SK-N-MC (cell line): ENCODE measurements around the gene PASD1.
A peak's percentile ranks its signal among the peaks of the same experiment; 100 is the strongest.
"Not testable (repeated sequence)": the region's sequence is repeated elsewhere in the genome, so short reads cannot be mapped to it uniquely, and the experiment has no call there.

Experiments
- DNase-seq: peaks from one replicate; pipeline ENCODE4 v3.0.0-alpha.2; 2011; ENCODE audit warnings: low read depth, low spot score
- H3K27ac ChIP-seq: fragments of 200-600 bp; sonication (generic); 2 replicates; pipeline ENCODE4 v1.5.1; 2016; ENCODE audit warnings: mixed run types
- H3K36me3 ChIP-seq: fragments of 200-600 bp; sonication (generic); 2 replicates; pipeline ENCODE4 v1.6.1; 2017; ENCODE audit warnings: antibody characterized with exemption, low read length, mixed read lengths; ENCODE audit not compliant: insufficient read depth
- H3K4me3 ChIP-seq: fragments of 200-600 bp; sonication (generic); 2 replicates; pipeline ENCODE4 v1.5.1; 2016
- H3K9ac ChIP-seq: fragments of 200-600 bp; sonication (generic); 2 replicates; pipeline ENCODE4 v1.8.0; 2017; ENCODE audit warnings: mixed run types, mixed read lengths; ENCODE audit not compliant: insufficient read length
- H3K9me3 ChIP-seq: fragments of 200-600 bp; sonication (generic); 2 replicates; pipeline ENCODE4 v1.6.1; 2017; ENCODE audit warnings: low read depth, mild to moderate bottlenecking, antibody characterized with exemption, low read length, moderate library complexity, mixed read lengths
- EZH2 ChIP-seq: fragments of 200-600 bp; sonication (generic); IDR thresholded peaks from one replicate; pipeline ENCODE4 v1.6.1; 2017; ENCODE audit warnings: antibody characterized with exemption
- FOXP2 ChIP-seq: optimal IDR thresholded peaks from 2 replicates; pipeline ENCODE3; 2011; ENCODE audit warnings: mild to moderate bottlenecking, moderate library complexity; ENCODE audit not compliant: insufficient read depth; ENCODE audit errors: extremely low read length, control extremely low read depth
- POLR2AphosphoS5 ChIP-seq: IDR thresholded peaks from 2 replicates; pipeline ENCODE4 v1.6.1; 2012; ENCODE audit warnings: mild to moderate bottlenecking, low read depth, low read length, borderline replicate concordance

Gene PASD1

DNA sequence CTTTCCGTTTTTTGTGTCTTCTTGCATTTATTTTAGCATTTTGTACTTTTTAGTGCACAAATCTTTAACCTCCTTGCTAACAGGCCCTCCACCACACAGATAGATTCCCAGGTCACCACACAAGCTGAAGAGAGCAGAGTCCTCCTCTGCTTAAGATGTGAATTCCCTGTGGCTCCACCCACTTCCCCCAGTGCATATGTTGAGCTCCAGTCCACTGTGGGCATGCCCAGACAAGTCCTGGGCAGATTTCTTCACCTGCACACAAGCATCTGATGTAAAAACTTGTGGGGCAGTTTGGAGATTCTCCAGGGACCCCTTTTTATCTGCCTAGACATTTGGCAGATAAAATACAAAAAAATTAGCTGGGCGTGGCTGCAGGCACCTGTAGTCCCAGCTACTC, 19.8 kb upstream of the PASD1 start:
- H3K27ac ChIP-seq, result no peak overlapping the region
- TF ChIP-seq EZH2, result no peak
- no peak for TF ChIP-seq POLR2AphosphoS5
- no peak for TF ChIP-seq FOXP2
- no peaks in the 10 kb centered on the region for H3K36me3 ChIP-seq
- DNase-seq, result no peak
- no peaks in the 10 kb centered on the region for H3K9me3 ChIP-seq
- no peak overlapping the region for H3K9ac ChIP-seq
- H3K4me3 ChIP-seq, result no peak overlapping the region

DNA sequence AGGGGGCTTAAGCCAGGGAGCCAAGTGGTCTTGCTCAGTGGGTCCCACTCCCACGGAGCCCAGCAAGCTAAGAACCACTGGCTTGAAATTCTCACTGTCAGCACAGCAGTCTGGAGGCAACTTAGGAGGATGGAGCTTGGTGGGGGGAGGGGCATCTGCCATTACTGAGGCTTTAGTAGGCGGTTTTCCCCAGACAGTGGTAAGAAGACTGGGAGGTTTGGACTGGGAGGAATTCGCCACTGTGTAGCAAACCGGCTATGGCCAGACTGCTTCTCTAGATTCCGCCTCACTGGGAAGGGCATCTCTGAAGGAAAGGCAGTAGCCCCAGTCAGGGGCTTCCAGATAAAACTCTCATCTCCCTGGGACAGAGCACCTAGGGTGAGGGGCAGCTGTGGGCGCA, 17.2 kb upstream of the PASD1 start:
- not testable (repeated sequence) for H3K4me3 ChIP-seq, H3K9me3 ChIP-seq, H3K27ac ChIP-seq, H3K36me3 ChIP-seq, DNase-seq, H3K9ac ChIP-seq

GRCh38 chrX:151551176-151551575, 12.3 kb upstream of the PASD1 start:
- not testable (repeated sequence) for DNase-seq, H3K4me3 ChIP-seq, H3K27ac ChIP-seq, H3K9me3 ChIP-seq, H3K9ac ChIP-seq, H3K36me3 ChIP-seq

GRCh38 chrX:151552743-151553142, 10.7 kb upstream of the PASD1 start:
- H3K4me3 ChIP-seq, result no peak overlapping the region
- no peaks in the 10 kb centered on the region for H3K36me3 ChIP-seq
- H3K9me3 ChIP-seq, result no peaks in the 10 kb centered on the region
- TF ChIP-seq POLR2AphosphoS5 (no peak), EZH2 (no peak), FOXP2 (no peak)
- DNase-seq, result peak; percentile 6
- H3K27ac ChIP-seq, result no peak overlapping the region
- H3K9ac ChIP-seq, result no peak overlapping the region

GRCh38 chrX:151555301-151555700, 8.2 kb upstream of the PASD1 start:
- H3K9me3 ChIP-seq, result not testable (repeated sequence)

DNA sequence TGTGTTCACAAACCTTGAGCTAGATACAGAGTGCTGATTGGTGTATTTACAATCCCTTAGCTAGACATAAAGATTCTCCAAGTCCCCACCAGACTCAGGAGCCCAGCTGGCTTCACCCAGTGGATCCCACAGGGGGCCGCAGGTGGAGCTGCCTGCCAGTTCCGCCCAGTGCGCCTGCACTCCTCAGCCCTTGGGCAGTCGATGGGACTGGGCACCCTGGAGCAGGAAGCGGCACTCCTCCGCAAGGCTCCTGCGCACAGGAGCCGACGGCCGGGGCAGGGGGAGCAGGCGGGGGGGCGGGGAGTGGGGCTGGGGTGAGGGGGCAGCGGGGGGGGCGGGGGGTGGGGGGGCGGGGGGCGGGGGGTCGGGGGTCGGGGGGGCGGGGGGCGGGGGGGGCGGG, 990 bp upstream of the PASD1 start:
- H3K36me3 ChIP-seq, H3K9me3 ChIP-seq, DNase-seq, H3K9ac ChIP-seq, H3K4me3 ChIP-seq, H3K27ac ChIP-seq: not testable (repeated sequence)

More at GRCh38 chrX:151555301-151555700, 8.2 kb upstream of the PASD1 start:
- not testable (repeated sequence) for H3K36me3 ChIP-seq, H3K27ac ChIP-seq, H3K4me3 ChIP-seq, DNase-seq, H3K9ac ChIP-seq

GRCh38 chrX:151563003-151563402, 472 bp upstream of the PASD1 start:
- not testable (repeated sequence) for H3K4me3 ChIP-seq, H3K9me3 ChIP-seq, DNase-seq, H3K9ac ChIP-seq, H3K36me3 ChIP-seq, H3K27ac ChIP-seq

GRCh38 chrX:151564035-151564434, 560 bp downstream of the PASD1 start:
- DNase-seq, result no peak
- no peaks in the 10 kb centered on the region for H3K36me3 ChIP-seq
- no peak overlapping the region for H3K4me3 ChIP-seq
- no peak overlapping the region for H3K9ac ChIP-seq
- no peak for TF ChIP-seq EZH2
- TF ChIP-seq FOXP2, result no peak
- no peak for TF ChIP-seq POLR2AphosphoS5
- no peak overlapping the region for H3K27ac ChIP-seq
- no peaks in the 10 kb centered on the region for H3K9me3 ChIP-seq

DNA sequence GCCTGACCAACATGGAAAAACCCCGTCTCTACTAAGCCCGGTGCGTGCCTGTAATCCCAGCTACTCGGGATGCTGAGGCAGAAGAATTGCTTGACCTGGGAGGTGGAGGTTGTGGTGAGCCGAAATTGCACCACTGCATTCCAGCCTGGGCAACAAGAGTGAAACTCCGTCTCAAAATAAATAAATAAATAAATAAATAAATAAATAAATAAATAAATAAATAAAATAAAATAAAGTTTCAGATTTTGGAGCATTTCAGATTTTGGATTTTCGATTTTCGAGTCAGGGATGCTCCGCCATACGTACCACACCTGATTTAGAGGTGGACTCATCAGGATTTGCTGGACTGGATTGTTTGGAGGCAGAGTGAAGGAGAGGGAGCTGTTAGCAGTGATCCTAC, 3.4 kb downstream of the PASD1 start:
- not testable (repeated sequence) for H3K9me3 ChIP-seq, H3K36me3 ChIP-seq, H3K9ac ChIP-seq, DNase-seq, H3K27ac ChIP-seq, H3K4me3 ChIP-seq

- DNase-seq, result no peak
- TF ChIP-seq EZH2 (no peak), FOXP2 (no peak), POLR2AphosphoS5 (no peak)
- Histone ChIP-seq H3K9me3 (no peaks in the 10 kb centered on the region), H3K27ac (no peak overlapping the region), H3K36me3 (no peaks in the 10 kb centered on the region), H3K9ac (no peak overlapping the region), H3K4me3 (no peak overlapping the region)
Measured at GRCh38 chrX:151570561-151570960, 7.1 kb downstream of the PASD1 start.

DNA sequence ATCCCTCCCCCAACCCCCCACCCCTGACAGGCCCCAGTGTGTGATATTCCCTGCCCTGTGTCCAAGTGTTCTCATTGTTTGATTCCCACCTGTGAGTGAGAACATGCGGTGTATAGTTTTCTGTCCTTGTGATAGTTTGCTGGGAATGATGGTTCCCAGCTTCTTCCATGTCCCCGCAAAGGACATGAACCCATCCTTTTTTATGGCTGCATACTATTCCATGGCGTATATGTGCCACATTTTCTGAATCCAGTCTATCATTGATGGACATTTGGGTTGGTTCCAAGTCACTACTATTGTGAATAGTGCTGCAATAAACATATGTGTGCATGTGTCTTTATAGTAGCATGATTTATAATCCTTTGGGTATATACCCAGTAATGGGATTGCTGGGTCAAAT, 29.9 kb downstream of the PASD1 start:
- not testable (repeated sequence) for H3K27ac ChIP-seq, H3K4me3 ChIP-seq, H3K9me3 ChIP-seq, H3K9ac ChIP-seq, DNase-seq, H3K36me3 ChIP-seq
